ENCODE data around the gene STEEP1.

Gene STEEP1

GRCh38 chrX:119488749-119489148 is 76.5 kb downstream of the STEEP1 start:
- peak; percentile 40 for DNase-seq (ENCODE audit: low spot score)
